HG03159 (cell line): ENCODE measurements around the gene LAD1.

ENCODE experiments used
- ATAC-seq: cut with Tn5 transposase; IDR thresholded peaks from one replicate; pipeline ENCODE4 v1.9.1; 2021; ENCODE audit warnings: mild to moderate bottlenecking, moderate library complexity; ENCODE audit not compliant: unreplicated experiment

The LAD1 gene

GRCh38 chr1:201369209-201369608 is 29.9 kb downstream of the LAD1 start:
- ATAC-seq = no peak

DNA sequence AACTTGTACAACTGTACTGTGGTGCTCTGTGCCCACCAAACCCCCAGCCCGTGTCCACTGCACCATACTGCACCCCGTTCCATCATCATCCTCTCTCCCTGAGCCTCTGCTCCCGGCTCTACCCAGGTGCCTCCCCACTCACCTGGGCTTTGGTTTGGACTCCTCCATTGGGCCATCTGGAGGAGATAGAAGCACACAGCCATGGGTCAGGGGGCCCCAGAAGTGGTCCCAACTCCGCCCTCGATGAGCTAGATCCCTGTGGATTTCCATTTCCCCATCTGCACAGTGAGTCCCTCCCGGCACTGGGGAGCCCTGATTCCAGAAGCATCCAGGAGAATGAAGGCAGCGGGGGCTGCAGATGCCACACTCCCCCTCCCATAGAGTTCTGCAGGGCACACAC is 32.4 kb downstream of the LAD1 start:
- no peak for ATAC-seq

DNA sequence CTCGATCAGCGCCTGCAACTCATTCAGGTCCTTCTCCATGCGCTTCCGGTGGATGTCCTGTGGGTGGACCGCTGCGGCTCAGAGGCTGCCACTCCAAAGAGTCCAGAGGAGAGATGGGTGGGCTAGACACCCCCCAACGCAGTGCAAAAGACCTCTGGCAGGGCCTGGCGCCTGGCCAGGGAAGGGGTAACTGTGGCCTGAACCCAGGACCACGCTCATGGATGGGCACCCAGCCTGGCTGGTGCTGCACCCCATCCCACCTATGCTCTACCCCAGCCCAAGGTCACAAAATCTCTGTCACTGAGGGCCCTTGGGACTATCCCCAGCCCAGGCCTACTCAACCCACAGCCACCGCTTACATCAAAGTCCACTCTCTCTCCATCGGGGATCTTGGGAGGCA is 33.9 kb downstream of the LAD1 start:
- no peak for ATAC-seq

DNA sequence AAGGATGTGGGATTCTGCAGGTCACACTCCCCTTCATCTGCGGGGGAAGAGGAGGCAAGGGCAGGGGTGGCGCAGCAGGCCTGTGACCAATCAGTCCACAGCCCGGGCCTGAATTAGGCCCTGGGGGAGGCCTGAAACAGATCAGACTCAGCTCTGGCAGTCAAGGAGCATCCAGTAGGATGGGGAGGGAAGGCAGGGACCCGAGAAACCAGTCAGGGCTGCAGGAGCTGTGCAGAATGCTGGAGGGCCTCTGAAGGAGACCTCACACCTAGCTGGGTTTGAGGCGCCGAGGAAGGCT is 34.4 kb downstream of the LAD1 start:
- ATAC-seq = no peak

DNA sequence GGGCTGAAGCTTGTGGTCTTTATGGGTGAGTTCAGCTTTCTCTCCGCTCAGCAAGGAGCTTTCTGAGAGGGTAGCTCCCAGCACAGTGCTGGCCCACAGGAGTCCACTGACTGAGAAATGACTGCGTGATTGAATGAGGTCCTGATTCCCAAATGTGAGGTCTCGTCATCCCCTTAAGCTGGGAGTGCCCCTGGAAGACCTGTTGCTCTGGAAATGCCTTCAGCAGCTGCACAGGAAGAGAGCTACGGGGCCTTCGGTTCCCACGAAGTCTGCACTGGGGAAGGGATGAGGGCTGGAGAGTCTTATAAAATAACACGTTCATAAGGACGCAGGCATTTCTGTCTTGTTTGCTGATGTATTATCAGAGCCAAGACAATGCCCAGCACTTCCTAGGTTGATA is 35.7 kb downstream of the LAD1 start:
- no peak for ATAC-seq

DNA sequence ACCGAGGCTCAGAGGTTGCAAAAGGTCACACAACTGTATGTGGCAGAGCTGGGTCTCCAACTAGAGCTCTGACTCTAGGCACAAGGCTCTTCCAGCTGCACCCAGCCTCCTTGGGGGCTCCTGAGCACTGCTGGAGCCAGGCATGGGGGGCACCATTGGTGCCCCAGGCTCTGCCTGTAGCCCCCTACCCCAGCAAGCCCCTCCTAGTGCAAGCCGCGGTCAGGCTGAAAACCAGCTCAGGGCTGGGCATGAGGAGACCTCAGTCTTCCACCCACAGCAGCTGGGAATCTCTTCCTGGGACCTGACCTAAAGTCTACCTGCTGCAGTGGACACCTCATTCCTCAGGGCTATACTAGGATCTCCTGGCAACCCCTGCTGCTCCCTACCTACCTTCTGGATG is 36.2 kb downstream of the LAD1 start:
- ATAC-seq = no peak

- ATAC-seq = no peak
Measured at GRCh38 chr1:201361652-201362504, 37.2 kb downstream of the LAD1 start.

GRCh38 chr1:201360901-201361651 is 38.0 kb downstream of the LAD1 start:
- no peak for ATAC-seq

- no peak for ATAC-seq
Measured at GRCh38 chr1:201360486-201360885, 38.6 kb downstream of the LAD1 start.

- ATAC-seq = no peak
Measured at GRCh38 chr1:201359873-201360210, 39.3 kb downstream of the LAD1 start.

DNA sequence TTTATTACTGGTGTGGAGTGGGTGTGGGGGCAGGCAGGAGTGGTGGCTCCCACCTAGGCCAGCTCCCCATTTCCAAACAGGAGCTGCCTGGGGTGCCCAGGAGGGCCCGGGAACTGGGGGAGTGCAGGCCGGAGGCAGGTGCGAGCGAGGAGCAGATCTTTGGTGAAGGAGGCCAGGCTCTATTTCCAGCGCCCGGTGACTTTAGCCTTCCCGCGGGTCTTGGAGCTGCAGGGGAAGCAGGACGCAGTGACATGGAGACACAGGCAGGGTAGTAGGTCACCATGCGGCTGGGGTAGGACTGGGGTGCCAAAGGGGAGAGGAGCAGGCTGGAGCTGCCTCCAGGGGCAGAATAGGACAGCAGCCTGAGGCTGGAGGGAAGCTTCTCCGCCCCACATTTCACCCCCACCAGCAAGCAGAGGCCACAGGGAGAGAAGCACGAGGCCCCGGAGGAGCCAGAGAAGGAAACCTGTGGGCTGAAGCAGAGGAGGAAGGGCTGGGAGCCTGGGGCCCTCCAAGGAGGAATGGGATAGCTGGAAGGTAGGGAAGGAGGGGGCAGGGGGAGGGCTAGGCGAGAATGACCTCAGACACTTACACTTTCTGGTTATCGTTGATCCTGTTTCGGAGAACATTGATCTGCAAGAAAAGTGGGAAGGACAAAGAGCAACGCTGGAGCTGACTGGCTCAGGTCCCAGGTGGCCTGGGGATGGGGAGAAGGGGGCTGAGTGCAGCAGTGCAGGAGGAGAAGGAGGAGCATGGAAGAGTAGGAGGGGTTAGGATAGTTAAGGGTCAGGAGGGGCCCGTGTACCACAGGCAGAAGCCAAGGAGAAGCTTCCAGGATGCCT is 39.9 kb downstream of the LAD1 start:
- ATAC-seq = no peak

GRCh38 chr1:201358596-201358995 is 40.5 kb downstream of the LAD1 start:
- no peak for ATAC-seq

GRCh38 chr1:201357636-201358348 is 41.3 kb downstream of the LAD1 start:
- no peak for ATAC-seq

- ATAC-seq = no peak
Measured at GRCh38 chr1:201357211-201357610, 41.9 kb downstream of the LAD1 start.

DNA sequence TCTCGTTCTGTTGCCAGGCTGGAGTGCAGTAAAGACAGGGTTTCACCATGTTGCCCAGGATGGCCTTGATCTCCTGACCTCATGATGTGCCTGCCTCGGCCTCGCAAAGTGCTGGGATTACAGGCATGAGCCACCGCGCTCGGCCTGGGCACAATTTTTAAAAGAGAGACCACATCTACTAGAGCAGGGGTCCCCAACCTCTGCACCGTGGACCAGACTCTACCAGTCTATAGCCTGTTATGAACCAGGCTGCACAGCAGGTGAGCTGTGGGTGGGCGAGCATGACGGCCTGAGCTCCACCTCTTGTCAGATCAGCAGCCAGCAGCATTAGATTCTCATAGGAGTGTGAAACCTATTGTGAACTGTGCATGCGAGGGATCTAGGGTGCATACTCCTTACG is 42.4 kb downstream of the LAD1 start:
- ATAC-seq = no peak

DNA sequence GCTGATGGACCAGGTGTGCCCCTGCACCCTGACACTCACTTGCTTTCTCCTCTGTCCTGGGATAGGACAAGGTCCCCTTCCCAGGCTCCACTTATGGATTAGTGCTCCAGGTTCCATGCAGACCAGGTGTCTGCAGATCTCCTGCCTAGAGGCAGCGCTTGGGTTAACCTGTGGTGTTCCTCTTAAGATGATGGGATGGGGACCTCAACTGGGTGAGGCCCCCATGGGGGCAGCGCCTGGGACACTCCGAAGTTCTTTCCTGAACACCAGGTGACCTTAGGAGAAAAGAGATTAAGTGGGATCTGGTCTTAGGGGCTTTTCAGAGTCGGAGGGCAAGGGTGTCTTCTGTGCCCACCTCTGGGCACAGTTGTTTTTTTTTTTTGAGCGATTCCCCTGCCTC is 42.9 kb downstream of the LAD1 start:
- ATAC-seq = no peak

DNA sequence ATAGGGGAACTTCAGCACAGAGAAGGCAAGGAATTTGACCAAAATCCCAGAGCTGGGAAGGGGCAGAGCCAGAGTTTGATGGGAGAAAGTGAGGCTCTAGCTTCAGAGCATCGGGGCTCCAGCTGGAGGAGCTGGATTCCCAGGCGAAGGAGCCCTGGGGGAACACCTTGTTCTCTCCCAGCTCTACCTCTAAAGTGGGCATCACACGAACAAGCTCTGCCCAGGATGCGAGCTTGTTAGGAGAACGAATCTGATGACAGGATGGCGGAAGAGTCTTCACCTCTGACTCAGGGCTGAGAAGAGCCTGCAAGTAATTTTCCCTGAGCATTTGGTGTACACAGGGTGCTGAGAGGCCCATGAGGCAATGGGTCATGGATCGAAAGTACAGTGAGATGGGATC is 43.7 kb downstream of the LAD1 start:
- ATAC-seq = no peak

GRCh38 chr1:201354901-201355295 is 44.2 kb downstream of the LAD1 start:
- no peak for ATAC-seq

DNA sequence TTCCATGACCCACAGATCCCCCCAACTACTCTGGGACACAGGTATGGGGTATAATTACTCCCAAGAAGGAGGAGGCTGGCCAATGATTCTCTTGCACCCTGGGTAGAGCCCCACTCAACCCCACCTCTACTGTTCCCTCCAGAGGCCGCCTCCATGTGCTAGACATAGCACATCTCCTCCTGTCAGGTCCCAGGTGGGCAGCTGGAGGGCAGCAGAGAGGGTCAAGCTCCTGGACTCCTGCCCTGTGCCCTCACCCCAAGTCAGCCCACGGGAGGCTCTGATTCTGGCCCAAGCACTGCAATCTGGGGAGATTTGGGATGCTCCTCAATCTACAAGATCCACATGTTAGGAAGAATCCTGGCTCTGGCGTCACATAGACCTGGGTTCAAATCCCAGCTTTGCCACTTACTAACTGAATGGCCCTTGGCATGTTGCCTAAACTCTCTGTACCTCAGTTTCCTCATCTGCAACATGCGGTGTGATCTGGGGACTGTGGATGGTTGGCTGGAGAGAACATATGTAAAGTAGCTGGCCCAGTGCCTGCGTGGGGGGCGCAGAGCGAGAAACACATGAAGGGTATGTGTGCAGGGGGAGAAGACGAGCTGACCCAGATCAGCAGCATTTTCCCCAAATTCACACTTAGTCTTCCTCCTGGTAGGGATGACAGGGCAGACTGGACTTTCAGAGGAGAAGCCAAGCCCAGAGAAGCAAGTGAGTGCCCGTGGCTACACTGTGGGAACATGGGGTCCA is 44.8 kb downstream of the LAD1 start:
- no peak for ATAC-seq

- no peak for ATAC-seq
Measured at GRCh38 chr1:201353186-201353940, 45.8 kb downstream of the LAD1 start.
